ENCODE results near the gene SUCO. TPM values are rescaled to one million over a fixed set of nuclear protein-coding genes. Genes with fewer than 3 reads are reported as not detected.

SUCO gene
- polyA plus RNA-seq, 1 experiment: 5.0 TPM

DNA sequence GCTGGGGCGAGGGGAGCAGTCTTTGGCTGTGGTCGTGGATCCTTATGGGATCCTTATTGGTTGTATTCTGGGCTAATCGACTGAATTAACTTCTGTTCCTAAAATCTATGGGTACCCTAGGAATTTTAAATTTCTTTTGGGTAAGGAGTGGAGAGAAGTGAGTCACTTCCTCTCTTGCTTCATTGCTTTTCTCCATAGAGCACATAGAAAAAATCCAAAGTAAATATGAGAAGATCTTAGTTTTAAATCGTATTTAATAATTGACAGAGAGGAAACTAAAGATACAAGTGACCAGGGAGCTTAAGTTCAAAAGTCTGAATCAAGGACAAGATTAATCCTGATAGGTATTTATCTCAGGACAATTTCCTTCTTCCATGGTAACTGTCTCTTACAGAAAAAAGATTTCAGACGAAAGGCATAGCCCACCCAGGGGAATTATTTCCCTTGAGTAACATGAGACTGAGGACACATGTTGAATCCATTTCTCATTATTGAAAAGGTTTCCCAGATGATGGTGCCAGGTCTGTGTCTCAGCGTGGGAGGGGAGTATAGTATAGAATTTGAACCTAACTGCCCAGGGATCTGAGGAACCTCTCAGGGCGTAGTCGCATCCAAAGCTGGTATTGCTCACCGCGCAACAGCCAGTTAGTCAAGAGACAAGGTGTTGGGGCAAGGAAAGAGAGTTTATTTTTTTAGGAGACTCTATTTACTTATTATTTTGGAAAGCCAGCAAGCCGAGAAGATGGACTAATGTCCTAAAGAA lies 97.3 kb downstream of the SUCO start:
- ChIA-PET CTCF (interaction anchor here (0.9 to 1.2 kb wide), 2 partner anchors 11 to 20 kb away, joined by 3 to 4 read pairs; no protein-coding TSS in a partner anchor), POLR2A (interaction anchor here (0.6 kb wide), 2 partner anchors 46 to 52 kb away, joined by 3 read pairs; no protein-coding TSS in a partner anchor)
- Histone ChIP-seq H3K4me3 (ENCODE audit: low read depth, low read length) (no peak overlapping the region), H3K36me3 (ENCODE audit: control insufficient read depth, insufficient read depth, low read length) (no peaks in the 10 kb centered on the region), H3K27me3 (ENCODE audit: control insufficient read depth, insufficient read depth, low read length) (no peaks in the 10 kb centered on the region)
- no peak for TF ChIP-seq CTCF (IDR thresholded peaks at IDR 0.05; ENCODE audit: insufficient read depth, low read depth, low read length)
- no peak for DNase-seq (ENCODE audit: low read depth)

- CTCF ChIA-PET: interaction anchor here (0.9 to 1.2 kb wide), 2 partner anchors 10 to 21 kb away, joined by 3 to 4 read pairs; no protein-coding TSS in a partner anchor
These were observed 97.9 kb downstream of the SUCO start for GRCh38 chr1:172630868-172631267.

DNA sequence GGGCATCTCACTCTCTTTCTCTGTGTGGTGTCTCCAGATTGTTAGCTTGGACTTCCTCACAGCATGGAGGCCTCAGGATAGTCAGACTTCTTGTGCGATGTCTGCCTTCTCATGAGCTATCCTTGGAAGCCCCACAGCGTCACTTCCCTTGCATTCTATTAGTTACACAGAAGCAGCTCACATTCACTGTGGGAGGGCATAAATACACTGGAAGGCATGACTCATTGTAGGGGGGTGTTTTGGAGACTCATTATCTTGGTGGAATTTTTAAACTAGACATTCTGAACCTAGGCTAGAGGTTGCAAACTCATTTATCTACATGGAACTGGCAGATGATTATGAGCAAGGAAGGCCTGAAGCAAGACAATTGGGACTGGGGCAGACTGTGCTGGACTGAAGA lies 104.6 kb downstream of the SUCO start:
- no peak for DNase-seq (ENCODE audit: low read depth)
- POLR2A ChIA-PET: no interaction called here
- Histone ChIP-seq H3K4me3 (ENCODE audit: low read depth, low read length) (no peak overlapping the region), H3K36me3 (ENCODE audit: control insufficient read depth, insufficient read depth, low read length) (no peaks in the 10 kb centered on the region), H3K27me3 (ENCODE audit: control insufficient read depth, insufficient read depth, low read length) (no peaks in the 10 kb centered on the region)
- CTCF ChIA-PET: interaction anchor here (0.6 to 1.8 kb wide), 3 partner anchors 24 to 82 kb away, joined by 3 to 6 read pairs (median 4); no protein-coding TSS in a partner anchor
- TF ChIP-seq CTCF (IDR thresholded peaks at IDR 0.05; ENCODE audit: insufficient read depth, low read depth, low read length): no peak

More at GRCh38 chr1:172630868-172631267, 97.9 kb downstream of the SUCO start:
- DNase-seq (ENCODE audit: low read depth): no peak
- no peak for TF ChIP-seq CTCF (IDR thresholded peaks at IDR 0.05; ENCODE audit: insufficient read depth, low read depth, low read length)
- H3K36me3 ChIP-seq (ENCODE audit: control insufficient read depth, insufficient read depth, low read length): no peaks in the 10 kb centered on the region
- POLR2A ChIA-PET: no interaction called here
- no peak overlapping the region for H3K4me3 ChIP-seq (ENCODE audit: low read depth, low read length)
- no peaks in the 10 kb centered on the region for H3K27me3 ChIP-seq (ENCODE audit: control insufficient read depth, insufficient read depth, low read length)

DNA sequence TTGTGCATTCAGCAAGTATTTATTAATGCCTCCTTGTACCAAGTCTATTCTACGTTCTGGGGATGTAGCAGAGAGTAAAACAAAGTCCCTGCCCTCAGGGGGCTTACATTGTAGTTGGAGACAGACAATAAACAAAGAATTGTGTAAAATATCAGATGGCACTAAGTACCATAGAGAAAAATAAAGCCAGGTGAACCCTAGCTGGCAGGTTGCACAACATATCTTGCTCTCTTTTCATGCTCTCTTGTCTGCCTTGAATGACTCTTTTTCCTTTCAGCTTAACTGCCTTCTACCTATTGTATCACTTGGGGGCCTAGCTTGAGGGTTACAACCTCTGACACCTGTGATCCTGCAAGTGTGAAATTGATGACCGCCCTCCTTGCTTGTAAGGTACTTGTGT lies 105.3 kb downstream of the SUCO start:
- no peak for DNase-seq (ENCODE audit: low read depth)
- Histone ChIP-seq H3K36me3 (ENCODE audit: control insufficient read depth, insufficient read depth, low read length) (no peaks in the 10 kb centered on the region), H3K27me3 (ENCODE audit: control insufficient read depth, insufficient read depth, low read length) (no peaks in the 10 kb centered on the region), H3K4me3 (ENCODE audit: low read depth, low read length) (no peak overlapping the region)
- ChIA-PET CTCF (no interaction called here), POLR2A (no interaction called here)
- no peak for TF ChIP-seq CTCF (IDR thresholded peaks at IDR 0.05; ENCODE audit: insufficient read depth, low read depth, low read length)

DNA sequence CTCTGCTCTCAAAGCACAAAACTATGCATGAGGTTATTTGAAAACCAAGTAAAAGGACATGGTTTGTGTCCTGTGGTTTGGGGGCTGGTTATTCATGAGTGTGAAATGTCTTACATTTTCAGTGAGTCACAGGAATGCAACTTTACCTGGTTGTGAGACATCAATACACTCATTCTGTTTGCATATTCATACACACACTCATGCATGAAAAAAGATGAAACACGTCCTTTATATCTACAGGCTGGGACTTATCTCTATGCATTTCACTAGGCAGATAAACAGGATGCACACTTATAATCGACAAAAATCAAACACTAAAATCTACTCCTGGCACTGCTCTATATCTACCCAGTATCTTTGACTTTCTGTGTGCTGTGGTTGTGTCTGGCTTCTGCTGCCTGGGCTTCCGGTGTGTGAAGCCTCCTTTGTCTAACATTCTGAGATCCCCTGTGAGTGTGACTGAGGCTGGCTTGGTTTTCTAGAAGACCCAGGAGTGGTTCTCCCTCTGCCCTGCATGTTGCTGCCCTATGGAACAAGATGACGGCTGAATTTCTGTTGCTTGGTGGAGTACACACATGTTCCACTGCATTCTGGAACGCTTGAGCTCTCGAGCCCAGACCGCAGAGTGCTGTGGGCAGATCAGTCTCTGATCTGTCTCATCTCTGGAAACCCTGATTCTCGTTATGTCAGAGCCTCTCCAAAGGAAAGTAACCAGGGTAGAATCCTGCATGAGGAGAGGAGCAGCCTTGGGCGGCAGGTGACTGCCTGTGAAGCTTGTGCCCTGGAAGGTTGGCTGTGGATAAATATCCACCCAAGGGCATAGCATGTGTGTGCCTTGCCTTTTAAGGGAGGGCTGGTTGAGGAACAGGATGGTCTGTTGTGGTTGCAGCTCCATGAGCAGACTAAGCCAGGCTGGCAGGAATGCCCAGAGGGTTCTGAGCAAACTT lies 106.2 kb downstream of the SUCO start:
- Histone ChIP-seq H3K27me3 (ENCODE audit: control insufficient read depth, insufficient read depth, low read length) (no peaks in the 10 kb centered on the region), H3K4me3 (ENCODE audit: low read depth, low read length) (no peak overlapping the region), H3K36me3 (ENCODE audit: control insufficient read depth, insufficient read depth, low read length) (no peaks in the 10 kb centered on the region)
- peak; percentile 76 for DNase-seq (ENCODE audit: low read depth)
- ChIA-PET CTCF (no interaction called here), POLR2A (no interaction called here)
- no peak for TF ChIP-seq CTCF (IDR thresholded peaks at IDR 0.05; ENCODE audit: insufficient read depth, low read depth, low read length)
